Activated CD4-positive, CD25-positive, alpha-beta regulatory T cell treated with anti-CD3 and anti-CD28 coated beads, Interleukin-2, amount 50 U/mL, for 16 hours (primary cell): ENCODE measurements around the gene PIM1.
A peak's percentile ranks its signal among the peaks of the same experiment; 100 is the strongest.
"Not testable (repeated sequence)": the region's sequence is repeated elsewhere in the genome, so short reads cannot be mapped to it uniquely, and the experiment has no call there.

Experiments used
- DNase-seq: peaks from one replicate; pipeline ENCODE4 v3.0.0-alpha.2; 2020; ENCODE audit warnings: low read depth, low spot score

PIM1 gene

DNA sequence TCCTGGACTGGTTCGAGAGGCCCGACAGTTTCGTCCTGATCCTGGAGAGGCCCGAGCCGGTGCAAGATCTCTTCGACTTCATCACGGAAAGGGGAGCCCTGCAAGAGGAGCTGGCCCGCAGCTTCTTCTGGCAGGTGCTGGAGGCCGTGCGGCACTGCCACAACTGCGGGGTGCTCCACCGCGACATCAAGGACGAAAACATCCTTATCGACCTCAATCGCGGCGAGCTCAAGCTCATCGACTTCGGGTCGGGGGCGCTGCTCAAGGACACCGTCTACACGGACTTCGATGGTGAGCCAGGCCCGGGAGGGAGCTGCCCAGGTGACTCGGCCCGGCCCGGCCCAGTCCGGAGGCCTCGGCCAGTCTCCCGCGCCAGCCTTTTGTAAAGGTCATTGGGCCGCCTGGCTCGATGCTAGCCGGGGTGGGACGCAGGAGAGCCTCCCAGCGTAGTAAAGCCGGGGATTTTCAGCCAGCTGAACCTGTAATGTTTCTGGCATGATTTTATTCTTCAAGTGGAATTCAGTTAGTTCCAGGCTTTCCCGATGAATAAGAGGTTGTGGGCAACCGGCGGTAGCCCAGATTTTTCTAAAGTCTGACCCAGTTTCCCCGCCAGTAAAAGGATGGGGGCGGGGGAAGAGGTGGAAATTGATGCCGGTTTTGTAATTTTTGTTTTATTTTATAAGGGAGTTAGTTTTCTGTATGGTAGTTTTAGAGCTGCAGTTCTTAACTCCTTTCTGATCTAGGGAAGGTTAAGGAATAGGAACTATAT lies 1.4 kb downstream of the PIM1 start:
- no peak for DNase-seq

- peak; percentile 89 for DNase-seq
Observed at GRCh38 chr6:37171970-37172812, 2.2 kb downstream of the PIM1 start.

GRCh38 chr6:37172912-37173492 lies 3.0 kb downstream of the PIM1 start:
- DNase-seq: no peak

GRCh38 chr6:37173493-37174195 lies 3.7 kb downstream of the PIM1 start:
- DNase-seq: peak; percentile 38

DNA sequence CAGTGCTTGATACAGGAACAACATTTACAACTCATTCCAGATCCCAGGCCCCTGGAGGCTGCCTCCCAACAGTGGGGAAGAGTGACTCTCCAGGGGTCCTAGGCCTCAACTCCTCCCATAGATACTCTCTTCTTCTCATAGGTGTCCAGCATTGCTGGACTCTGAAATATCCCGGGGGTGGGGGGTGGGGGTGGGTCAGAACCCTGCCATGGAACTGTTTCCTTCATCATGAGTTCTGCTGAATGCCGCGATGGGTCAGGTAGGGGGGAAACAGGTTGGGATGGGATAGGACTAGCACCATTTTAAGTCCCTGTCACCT lies 4.2 kb downstream of the PIM1 start:
- DNase-seq: no peak

DNA sequence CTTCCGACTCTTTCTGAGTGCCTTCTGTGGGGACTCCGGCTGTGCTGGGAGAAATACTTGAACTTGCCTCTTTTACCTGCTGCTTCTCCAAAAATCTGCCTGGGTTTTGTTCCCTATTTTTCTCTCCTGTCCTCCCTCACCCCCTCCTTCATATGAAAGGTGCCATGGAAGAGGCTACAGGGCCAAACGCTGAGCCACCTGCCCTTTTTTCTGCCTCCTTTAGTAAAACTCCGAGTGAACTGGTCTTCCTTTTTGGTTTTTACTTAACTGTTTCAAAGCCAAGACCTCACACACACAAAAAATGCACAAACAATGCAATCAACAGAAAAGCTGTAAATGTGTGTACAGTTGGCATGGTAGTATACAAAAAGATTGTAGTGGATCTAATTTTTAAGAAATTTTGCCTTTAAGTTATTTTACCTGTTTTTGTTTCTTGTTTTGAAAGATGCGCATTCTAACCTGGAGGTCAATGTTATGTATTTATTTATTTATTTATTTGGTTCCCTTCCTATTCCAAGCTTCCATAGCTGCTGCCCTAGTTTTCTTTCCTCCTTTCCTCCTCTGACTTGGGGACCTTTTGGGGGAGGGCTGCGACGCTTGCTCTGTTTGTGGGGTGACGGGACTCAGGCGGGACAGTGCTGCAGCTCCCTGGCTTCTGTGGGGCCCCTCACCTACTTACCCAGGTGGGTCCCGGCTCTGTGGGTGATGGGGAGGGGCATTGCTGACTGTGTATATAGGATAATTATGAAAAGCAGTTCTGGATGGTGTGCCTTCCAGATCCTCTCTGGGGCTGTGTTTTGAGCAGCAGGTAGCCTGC lies 4.8 kb downstream of the PIM1 start:
- no peak for DNase-seq

DNA sequence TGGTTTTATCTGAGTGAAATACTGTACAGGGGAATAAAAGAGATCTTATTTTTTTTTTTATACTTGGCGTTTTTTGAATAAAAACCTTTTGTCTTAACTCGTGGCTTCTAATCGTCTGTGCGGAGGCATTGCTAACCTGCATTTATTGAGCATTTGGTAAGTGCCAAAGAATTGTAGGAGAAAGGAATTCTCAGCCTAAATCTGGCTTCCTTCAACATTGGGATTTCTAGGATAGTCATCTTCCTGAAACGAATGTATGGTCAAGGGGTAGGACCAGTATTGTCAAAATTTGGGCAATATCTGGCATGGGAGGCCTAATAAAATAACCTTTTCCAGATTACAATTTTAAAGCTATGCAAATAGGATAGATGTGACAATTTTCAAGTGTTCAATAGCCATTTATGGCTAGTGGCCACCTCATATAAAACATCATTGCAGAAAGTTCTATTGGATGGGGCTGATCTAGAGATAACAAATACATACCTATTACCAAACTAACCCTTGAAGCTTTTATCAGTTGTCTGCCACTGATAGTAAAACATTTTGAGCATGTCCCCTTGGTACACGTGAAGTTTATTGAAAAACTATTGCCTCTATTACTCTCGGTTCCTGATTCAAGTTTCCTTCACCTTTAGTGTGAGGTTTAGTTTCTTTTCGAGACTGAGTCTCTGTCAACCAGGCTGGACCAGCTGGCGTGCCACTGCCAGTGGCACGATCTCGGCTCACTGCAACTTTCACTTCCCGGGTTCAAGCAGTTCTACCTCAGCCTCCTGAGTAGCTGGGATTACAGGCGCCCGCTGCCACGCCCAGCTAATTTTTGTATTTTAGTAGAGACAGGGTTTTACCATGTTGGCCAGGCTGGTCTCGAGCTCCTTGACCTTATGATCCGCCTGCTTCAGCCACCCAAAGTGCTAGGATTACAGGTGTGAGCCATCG lies 5.6 kb downstream of the PIM1 start:
- no peak for DNase-seq

DNA sequence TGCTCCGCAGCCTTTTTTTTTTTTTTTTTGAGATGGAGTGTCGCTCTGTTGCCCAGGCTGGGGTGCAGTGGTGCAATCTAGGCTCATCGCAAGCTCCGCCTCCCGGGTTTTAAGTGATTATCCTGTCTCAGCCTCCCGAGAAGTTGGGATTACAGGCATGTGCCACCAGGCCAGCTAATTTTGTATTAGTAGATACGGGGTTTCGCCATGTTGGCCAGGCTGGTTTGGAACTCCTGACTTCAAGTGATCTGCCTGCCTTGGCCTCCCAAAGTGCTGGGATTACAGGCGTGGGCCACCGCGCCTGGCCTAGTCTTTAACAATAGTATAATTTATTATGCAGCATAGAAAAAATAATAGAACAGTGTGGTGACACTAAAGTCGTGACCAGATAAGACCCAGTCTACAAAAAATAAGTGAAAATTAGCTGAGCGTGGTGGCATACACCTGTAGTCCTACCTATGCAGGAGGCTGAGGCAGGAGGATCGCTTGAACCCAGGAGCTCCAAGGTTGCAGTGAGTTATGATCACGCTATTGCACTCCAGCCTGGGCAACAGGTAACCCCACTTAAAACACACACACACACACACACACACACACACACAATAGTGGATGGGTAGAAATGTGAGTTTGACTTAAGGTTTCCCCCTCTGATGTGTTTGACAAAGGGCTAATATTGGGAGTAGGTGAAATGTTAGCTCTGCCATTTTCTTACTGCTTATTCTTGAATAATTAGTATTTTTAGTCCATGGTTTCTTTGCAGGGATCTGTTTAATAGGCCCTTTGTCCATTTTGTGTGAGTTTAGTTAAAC lies 6.5 kb downstream of the PIM1 start:
- DNase-seq: no peak

- no peak for DNase-seq
Observed at GRCh38 chr6:37177077-37177934, 7.4 kb downstream of the PIM1 start.

DNA sequence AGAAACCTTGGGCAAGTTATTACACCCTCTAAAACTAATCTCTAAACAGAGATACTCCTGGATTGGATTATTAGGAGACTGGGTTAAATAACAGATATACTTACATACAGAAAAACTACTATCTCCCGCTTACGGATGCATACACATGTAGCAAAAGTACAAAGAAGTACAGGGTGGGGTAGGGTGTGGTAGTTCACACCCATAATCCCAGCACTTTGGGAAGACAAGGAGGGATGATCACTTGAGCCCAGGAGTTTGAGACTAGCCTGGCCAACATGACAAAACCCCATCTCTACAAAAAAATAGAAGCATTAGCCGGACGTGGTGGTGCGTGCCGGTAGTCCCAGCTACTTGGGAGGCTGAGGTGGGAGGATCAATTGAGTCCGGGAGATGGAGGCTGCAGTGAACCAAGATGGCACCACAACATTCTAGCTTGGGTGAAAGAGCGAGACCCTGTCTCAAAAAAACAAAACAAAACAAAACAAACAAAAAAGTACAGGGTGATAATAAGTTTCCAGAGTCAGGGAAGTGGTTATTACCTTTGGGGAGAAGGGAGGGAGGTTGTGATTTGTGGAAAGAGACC lies 8.1 kb downstream of the PIM1 start:
- no peak for DNase-seq

DNA sequence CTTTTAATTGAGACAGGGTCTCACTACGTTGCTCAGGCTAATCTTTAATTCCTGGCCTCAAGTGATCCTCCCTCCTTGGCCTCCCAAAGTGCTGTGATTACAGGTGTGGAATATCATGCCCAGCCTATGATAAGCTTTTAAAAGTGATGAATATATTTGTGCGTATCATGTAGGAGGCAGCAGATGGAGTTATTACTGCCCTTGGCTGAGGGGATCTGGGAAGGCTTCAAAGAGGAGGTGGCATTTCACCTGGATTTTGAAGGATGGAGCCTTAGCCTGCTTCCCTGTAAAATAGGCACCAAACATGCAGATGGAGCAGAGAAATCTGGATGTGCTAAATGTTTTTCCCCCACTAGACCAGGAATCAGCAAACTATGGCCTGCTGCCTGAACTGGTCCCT lies 10.1 kb downstream of the PIM1 start:
- DNase-seq: no peak

- DNase-seq: not testable (repeated sequence)
Observed at GRCh38 chr6:37180610-37181009, 10.7 kb downstream of the PIM1 start.

DNA sequence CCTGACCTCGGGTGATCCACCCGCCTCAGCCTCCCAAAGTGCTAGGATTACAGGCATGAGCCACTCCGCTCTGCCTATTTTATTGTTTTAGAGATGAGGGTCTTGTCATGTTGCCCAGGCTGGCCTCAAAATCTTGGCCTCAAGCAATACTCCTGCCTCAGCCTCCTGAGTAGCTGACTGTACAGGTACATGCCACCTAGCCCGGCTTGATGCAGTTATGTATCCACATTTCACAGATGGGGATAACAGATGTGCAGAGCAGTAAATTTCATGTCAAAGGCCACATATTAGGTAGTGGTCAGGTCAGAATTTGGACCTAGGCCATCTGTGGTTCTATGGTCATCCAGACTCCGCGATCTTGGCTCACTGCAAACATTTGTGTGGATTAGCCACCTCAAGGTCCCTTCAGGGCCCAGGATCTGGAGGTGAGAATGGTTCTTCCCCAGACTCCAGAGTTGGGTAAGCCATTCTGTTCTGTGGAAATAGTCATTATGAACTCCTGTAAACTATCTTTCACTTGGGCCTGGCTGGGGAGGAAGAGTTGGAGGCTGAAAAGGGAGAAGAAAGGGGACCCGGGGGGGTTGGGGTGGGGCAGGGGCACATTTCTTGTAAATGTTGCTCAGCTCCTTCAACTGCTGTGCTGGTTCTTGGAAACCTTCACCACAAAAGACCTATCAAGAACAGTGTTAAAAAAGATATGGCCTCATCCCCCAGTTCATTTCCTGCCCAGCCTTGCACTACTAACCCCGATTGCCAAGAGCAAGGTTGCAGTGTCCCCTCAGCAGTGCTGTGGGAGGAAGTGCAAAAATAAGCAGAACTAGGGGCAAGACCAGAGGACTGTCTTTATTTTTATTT lies 13.0 kb downstream of the PIM1 start:
- DNase-seq: no peak

DNA sequence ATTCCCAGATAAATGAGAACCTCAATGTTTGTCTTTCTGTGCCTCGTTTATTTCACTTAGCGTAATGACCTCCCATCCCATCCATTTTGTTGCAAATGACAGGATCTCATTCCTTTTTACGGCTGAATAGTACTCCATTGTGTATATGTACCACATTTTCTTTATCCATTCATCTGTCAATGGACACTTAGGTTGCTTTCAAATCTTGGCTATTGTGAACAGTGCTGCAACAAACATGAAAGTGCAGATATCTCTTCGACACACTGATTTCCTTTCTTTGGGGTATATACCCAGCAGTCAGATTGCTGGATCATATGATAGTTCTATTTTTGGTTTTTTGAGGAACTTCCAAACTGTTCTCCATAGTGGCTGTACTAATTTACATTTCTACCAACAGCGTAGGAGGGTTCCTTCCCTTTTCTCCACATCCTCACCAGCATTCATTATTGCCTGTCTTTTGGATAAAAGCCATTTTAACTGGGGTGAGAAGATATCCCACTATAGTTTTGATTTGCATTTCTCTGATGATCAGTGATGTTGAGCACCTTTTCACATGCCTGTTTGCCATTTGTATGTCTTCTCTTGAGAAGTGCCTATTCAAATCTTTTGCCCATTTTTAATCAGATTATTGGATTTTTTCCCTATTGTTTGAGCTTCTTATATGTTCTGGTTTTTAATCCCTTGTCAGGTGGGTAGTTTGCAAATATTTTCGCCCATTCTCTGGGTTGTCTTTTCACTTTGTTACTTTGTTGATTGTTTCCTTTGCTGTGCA lies 16.2 kb downstream of the PIM1 start:
- not testable (repeated sequence) for DNase-seq

DNA sequence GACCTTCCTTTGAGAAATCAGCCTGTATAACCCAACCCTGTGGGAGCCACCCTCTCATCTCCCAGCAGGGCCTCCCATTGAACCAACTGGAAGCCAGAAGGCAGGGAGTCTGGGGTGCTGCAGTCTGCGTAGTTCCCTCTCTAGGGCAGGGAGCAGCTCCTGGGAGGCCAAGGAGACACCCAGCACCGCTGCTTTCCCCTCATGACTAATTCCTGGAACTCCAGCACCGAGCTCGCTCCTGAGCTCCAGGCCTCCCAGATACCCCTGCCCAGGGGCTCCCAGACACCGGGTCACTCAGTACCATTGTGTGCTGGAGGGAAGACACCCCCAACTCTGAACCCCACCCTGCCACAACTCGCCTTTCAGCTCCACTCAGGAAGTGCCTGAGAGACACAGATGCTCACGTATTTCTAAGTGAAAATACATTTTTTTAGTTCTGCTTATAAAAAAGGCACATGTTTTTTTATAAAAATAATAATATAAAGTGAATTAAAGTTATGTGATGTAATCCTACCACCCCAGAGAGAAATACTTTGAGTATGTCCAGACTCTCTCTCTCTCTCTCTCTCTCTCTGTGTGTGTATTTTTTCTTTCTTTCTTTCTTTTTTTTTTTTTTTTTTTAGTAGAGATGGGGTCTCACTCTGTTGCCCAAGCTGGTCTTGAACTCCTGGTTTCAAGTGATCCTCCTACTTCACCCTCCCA lies 17.5 kb downstream of the PIM1 start:
- DNase-seq: no peak
